ENCODE measurements around the gene SUSD1.

- TF ChIP-seq CTCF (conservative IDR thresholded peaks at IDR 0.05; ENCODE audit: low read length) = no peak
- TF ChIP-seq EZH2phosphoT487 (IDR thresholded peaks at IDR 0.05; ENCODE audit: borderline replicate concordance) = no peak
These were observed 54.6 kb downstream of the SUSD1 start for GRCh38 chr9:112120439-112120925.

Measured in Loucy (cell line).